Astrocyte of the cerebellum (primary cell): ENCODE results near the gene TMTC2.

ENCODE experiments used
- DNase-seq: peaks from one replicate; pipeline ENCODE4 v3.0.0-alpha.2; 2011; ENCODE audit warnings: low read depth
- H3K4me3 ChIP-seq: 2 replicates; pipeline ENCODE4 v1.5.1; 2011; ENCODE audit warnings: mild to moderate bottlenecking, low read depth, low read length, moderate library complexity
- CTCF ChIP-seq: IDR thresholded peaks from 2 replicates; pipeline ENCODE4 v1.5.1; 2012; ENCODE audit warnings: low read length, low read depth, moderate library complexity, mild to moderate bottlenecking; ENCODE audit errors: missing control alignments
- in situ Hi-C: cut with HindIII; loops from 2 replicates; pipeline ENCODE4 v1.10.0; 2017; ENCODE audit warnings: low sequenced_read_pairs

The TMTC2 gene

GRCh38 chr12:82698708-82699564, 12.2 kb downstream of the TMTC2 start:
- DNase-seq: no peak
- no peak overlapping the region for H3K4me3 ChIP-seq
- in situ Hi-C loops: no loop called here
- TF ChIP-seq CTCF: no peak

GRCh38 chr12:82705774-82706173, 19.1 kb downstream of the TMTC2 start:
- in situ Hi-C loops: no loop called here
- TF ChIP-seq CTCF: no peak
- H3K4me3 ChIP-seq: no peak overlapping the region

GRCh38 chr12:82708061-82708879, 21.6 kb downstream of the TMTC2 start:
- DNase-seq: no peak
- no peak for TF ChIP-seq CTCF
- no peak overlapping the region for H3K4me3 ChIP-seq
- in situ Hi-C loops: no loop called here

More at GRCh38 chr12:82705774-82706173, 19.1 kb downstream of the TMTC2 start:
- DNase-seq: no peak

- H3K4me3 ChIP-seq: no peak overlapping the region
- no peak for DNase-seq
- in situ Hi-C loops: no loop called here
- TF ChIP-seq CTCF: no peak
Measured at GRCh38 chr12:82709794-82710355, 23.2 kb downstream of the TMTC2 start.

- in situ Hi-C loops: no loop called here
- no peak overlapping the region for H3K4me3 ChIP-seq
- no peak for DNase-seq
- no peak for TF ChIP-seq CTCF
Measured at GRCh38 chr12:82710741-82711140, 24.0 kb downstream of the TMTC2 start.

- TF ChIP-seq CTCF: no peak
- no peak for DNase-seq
- in situ Hi-C loops: no loop called here
- no peak overlapping the region for H3K4me3 ChIP-seq
Measured at GRCh38 chr12:82714427-82714826, 27.7 kb downstream of the TMTC2 start.
